GM12878 (cell line): Measurements from ENCODE around the gene PPP1R36. TPM values are rescaled to one million over a fixed set of nuclear protein-coding genes. Genes with fewer than 3 reads are reported as not detected.
A peak's percentile ranks its signal among the peaks of the same experiment; 100 is the strongest.

Source experiments
- ATAC-seq: fragments of 200-7000 bp; cut with Tn5 transposase; 3 replicates; pipeline ENCODE4 v1.9.1; 2020; ENCODE audit warnings: mild to moderate bottlenecking, moderate library complexity
- BruUV-seq: library from RNA; stranded (reverse); fragments of 400-500 nt; replicated peaks from 2 replicates; lab custom pipeline; 2021; lab: Mats Ljungman, UMichigan
- CTCF ChIA-PET: fragments of 300-600 bp; sonication (Branson Sonifier 250); formaldehyde crosslinking; extraction: SDS; loops from one replicate; lab custom pipeline; 2021; ENCODE audit warnings: inconsistent platforms; lab: Yijun Ruan, JAX
- POLR2A ChIA-PET: fragments of 350-600 bp; formaldehyde crosslinking; extraction: SDS; loops from one replicate; lab custom pipeline; 2021; ENCODE audit warnings: inconsistent platforms; lab: Charles Lee
- RAD21 ChIA-PET: fragments of 300-600 bp; sonication (Branson Sonifier 250); formaldehyde crosslinking; loops from one replicate; lab custom pipeline; 2023; ENCODE audit warnings: antibody characterized with exemption; ENCODE audit not compliant: unreplicated experiment; lab: Charles Lee
- SMC1A ChIA-PET: fragments of 300-600 bp; sonication (Branson Sonifier 250); formaldehyde crosslinking; loops from one replicate; lab custom pipeline; 2023; ENCODE audit not compliant: unreplicated experiment, uncharacterized antibody; lab: Charles Lee
- DNase-seq: peaks from one replicate; pipeline ENCODE4 v3.0.0-alpha.2; 2011; ENCODE audit warnings: low read depth, low spot score
- FAIRE-seq: peaks from 3 replicates; lab custom pipeline; 2011; peaks lifted over from hg19 to GRCh38; lab: Jason Lieb, UNC
- H2AFZ ChIP-seq: 2 replicates; pipeline ENCODE4 v1.6.0; 2011; ENCODE audit warnings: low read depth, low read length, control low read depth; ENCODE audit not compliant: control insufficient read depth
- H3K27ac ChIP-seq: 2 replicates; pipeline ENCODE4 v1.5.1; 2011; ENCODE audit warnings: control low read depth; ENCODE audit not compliant: control insufficient read depth, insufficient read depth
- H3K27me3 ChIP-seq, 2 experiments: replicated peaks in 1 of 2; 2 replicates each; pipeline versions ENCODE4 v1.6.0 to v1.6.1; 2011; ENCODE audit warnings: low read length in 1 of 2; ENCODE audit not compliant: control insufficient read depth in 2 of 2, insufficient read depth in 2 of 2
- H3K36me3 ChIP-seq, 2 experiments: 2 replicates each; pipeline ENCODE4 v1.5.1; 2011; ENCODE audit warnings: low read length in 1 of 2; ENCODE audit not compliant: control insufficient read depth in 2 of 2, insufficient read depth in 2 of 2
- H3K4me1 ChIP-seq: 2 replicates; pipeline ENCODE4 v1.6.1; 2011; ENCODE audit warnings: mild to moderate bottlenecking, low read length, moderate library complexity, mixed read lengths; ENCODE audit not compliant: control insufficient read depth, insufficient read depth
- H3K4me2 ChIP-seq: 2 replicates; pipeline ENCODE4 v1.6.0; 2011; ENCODE audit warnings: control low read depth; ENCODE audit not compliant: control insufficient read depth, insufficient read depth
- H3K4me3 ChIP-seq: fragments of 200-600 bp; sonication (generic); 2 replicates; pipeline ENCODE4 v1.5.1; 2016
- H3K79me2 ChIP-seq: 2 replicates; pipeline ENCODE4 v1.6.0; 2011; ENCODE audit warnings: low read length; ENCODE audit not compliant: control insufficient read depth, insufficient read depth
- H3K9ac ChIP-seq: 2 replicates; pipeline ENCODE4 v1.8.0; 2011; ENCODE audit warnings: low read length, control low read depth, mixed read lengths; ENCODE audit not compliant: control insufficient read depth, insufficient read depth
- H3K9me3 ChIP-seq: replicated peaks from 3 replicates; pipeline ENCODE4 v1.5.1; 2011; ENCODE audit warnings: mild to moderate bottlenecking, low read length; ENCODE audit not compliant: control insufficient read depth, insufficient read depth
- H4K20me1 ChIP-seq: 2 replicates; pipeline ENCODE4 v1.6.0; 2011; ENCODE audit not compliant: control insufficient read depth, insufficient read depth
- BRCA1 ChIP-seq: IDR thresholded peaks from 2 replicates; pipeline ENCODE4 v1.6.1; 2011; ENCODE audit warnings: low read depth, low read length, improper control_type of control experiment
- CHD4 ChIP-seq: fragments of 200-600 bp; sonication (generic); IDR thresholded peaks from 2 replicates; pipeline ENCODE4 v1.6.1; 2016; ENCODE audit warnings: mild to moderate bottlenecking
- CUX1 ChIP-seq: IDR thresholded peaks from 2 replicates; pipeline ENCODE4 v1.6.1; 2012; ENCODE audit warnings: improper control_type of control experiment, low read depth, low read length; ENCODE audit not compliant: insufficient replicate concordance
- MTA3 ChIP-seq: IDR thresholded peaks from 2 replicates; pipeline ENCODE4 v1.6.1; 2012; ENCODE audit warnings: low read length, inconsistent platforms, borderline replicate concordance
- PBX3 ChIP-seq: IDR thresholded peaks from 2 replicates; pipeline ENCODE4 v1.6.1; 2011; ENCODE audit warnings: mild to moderate bottlenecking, low read depth, low read length, moderate library complexity; ENCODE audit not compliant: insufficient replicate concordance
- POLR2AphosphoS2 ChIP-seq: IDR thresholded peaks from 2 replicates; pipeline ENCODE4 v1.6.1; 2011; ENCODE audit warnings: low read depth, mild to moderate bottlenecking, low read length, improper control_type of control experiment, moderate library complexity
- RBBP5 ChIP-seq: fragments of 200-600 bp; sonication (generic); conservative IDR thresholded peaks from 2 replicates; pipeline ENCODE4 v1.6.1; 2016
- SREBF2 ChIP-seq: IDR thresholded peaks from 2 replicates; pipeline ENCODE4 v1.6.1; 2012; ENCODE audit warnings: mild to moderate bottlenecking, low read length
- TCF3 ChIP-seq: IDR thresholded peaks from 2 replicates; pipeline ENCODE4 v1.6.1; 2012; ENCODE audit warnings: low read depth, mild to moderate bottlenecking, low read length, borderline replicate concordance; ENCODE audit not compliant: insufficient read depth
- ZNF384 ChIP-seq: IDR thresholded peaks from 2 replicates; pipeline ENCODE4 v1.6.1; 2012; ENCODE audit warnings: low read depth, mild to moderate bottlenecking, low read length, improper control_type of control experiment, borderline replicate concordance
- ZSCAN29 ChIP-seq: fragments of 450-650 bp; IDR thresholded peaks from 2 replicates; pipeline ENCODE4 v1.6.1; 2017; ENCODE audit warnings: mild to moderate bottlenecking, moderate library complexity
- WGBS: methylation state at CpG from one replicate; pipeline ENCODE4 v1.1.6; 2016; ENCODE audit warnings: low lambda C conversion rate; ENCODE audit not compliant: insufficient replicate concordance, insufficient coverage; ENCODE audit errors: missing lambda C conversion rate; 5-methylcytosine and 5-hydroxymethylcytosine counted together
- in situ Hi-C: fragments of 300-500 bp; cut with MboI; formaldehyde crosslinking; loops from 9 replicates; pipeline ENCODE4 v1.14.3; 2018; ENCODE audit warnings: mixed read lengths
- intact Hi-C: fragments of 100-400 bp; cut with micrococcal nuclease; formaldehyde crosslinking; loops from one replicate; pipeline ENCODE4 v1.14.2; 2022; ENCODE audit not compliant: unreplicated experiment
- polyA plus RNA-seq, 11 experiments: library from polyadenylated mRNA; depleted of rRNA in 4 of 11; unstranded in 6 of 11; stranded (reverse) in 5 of 11; fragments of >200 nt; fragmentation: Nextera tagmentation in 4 of 11; fragmentation: Illumina TruSeq in 1 of 11; extraction: Ambion mirVana in 4 of 11; extraction: Trizol in 1 of 11; gene quantifications; 1 replicate in 1 of 11; 2 replicates in 10 of 11; pipeline versions ENCODE4 v1.2.1 to v1.2.3, GENCODE V29; 2011 to 2016; ENCODE audit warnings: inconsistent platforms in 2 of 11, missing spikeins in 2 of 11, low read depth in 1 of 11
- total RNA-seq, 4 experiments: library from RNA; depleted of rRNA in 3 of 4; stranded (reverse); fragments of >200 nt in 3 of 4; fragmentation: Illumina TruSeq in 1 of 4; extraction: Trizol in 1 of 4; gene quantifications; 2 replicates each; pipeline versions ENCODE4 v1.2.1 to v1.2.3, GENCODE V29; 2013 to 2021
- TF ChIP-seq, protein P1 (sequence below): fragments of 450-650 bp; IDR thresholded peaks from 2 replicates; pipeline ENCODE4 v1.6.1; 2017; ENCODE audit warnings: mild to moderate bottlenecking

The PPP1R36 gene
- total and polyA plus RNA-seq, 10 of the 15 experiments (the other 5 are each of a cell fraction or from before 2014, with no cell fraction given): 0.12 to 0.13 TPM; not detected in 8

- TF ChIP-seq, protein P1, sequence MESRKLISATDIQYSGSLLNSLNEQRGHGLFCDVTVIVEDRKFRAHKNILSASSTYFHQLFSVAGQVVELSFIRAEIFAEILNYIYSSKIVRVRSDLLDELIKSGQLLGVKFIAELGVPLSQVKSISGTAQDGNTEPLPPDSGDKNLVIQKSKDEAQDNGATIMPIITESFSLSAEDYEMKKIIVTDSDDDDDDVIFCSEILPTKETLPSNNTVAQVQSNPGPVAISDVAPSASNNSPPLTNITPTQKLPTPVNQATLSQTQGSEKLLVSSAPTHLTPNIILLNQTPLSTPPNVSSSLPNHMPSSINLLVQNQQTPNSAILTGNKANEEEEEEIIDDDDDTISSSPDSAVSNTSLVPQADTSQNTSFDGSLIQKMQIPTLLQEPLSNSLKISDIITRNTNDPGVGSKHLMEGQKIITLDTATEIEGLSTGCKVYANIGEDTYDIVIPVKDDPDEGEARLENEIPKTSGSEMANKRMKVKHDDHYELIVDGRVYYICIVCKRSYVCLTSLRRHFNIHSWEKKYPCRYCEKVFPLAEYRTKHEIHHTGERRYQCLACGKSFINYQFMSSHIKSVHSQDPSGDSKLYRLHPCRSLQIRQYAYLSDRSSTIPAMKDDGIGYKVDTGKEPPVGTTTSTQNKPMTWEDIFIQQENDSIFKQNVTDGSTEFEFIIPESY: no peak
- TF ChIP-seq BRCA1 (no peak), MTA3 (peak; percentile 78; the same call in 1 of the 2 replicates), CHD4 (no peak), ZNF384 (no peak)
Observed at GRCh38 chr14:64502887-64503433, 46.8 kb upstream of the PPP1R36 start (continued).

GRCh38 chr14:64503434-64504309 is 46.1 kb upstream of the PPP1R36 start, which contains the start of gene ZBTB25:
Gene ZBTB25, minus strand, starts transcription at chr14:64503838. Its CDS starts 13,305 bp downstream, at chr14:64490533.
- no peak for FAIRE-seq
- peak; percentile 80 for TF ChIP-seq POLR2AphosphoS2
- no peak for TF ChIP-seq SREBF2
- no peak for TF ChIP-seq PBX3
- TF ChIP-seq ZSCAN29: no peak
- no peak for TF ChIP-seq CUX1
- peak; percentile 11; the same call in 1 of the 2 replicates for TF ChIP-seq TCF3
- TF ChIP-seq RBBP5: no peak

More at GRCh38 chr14:64503434-64504309, 46.1 kb upstream of the PPP1R36 start, which contains the start of gene ZBTB25:
- SMC1A ChIA-PET: interaction anchor here (1.1 to 3.6 kb wide), 7 partner anchors 7 to 112 kb away, joined by 3 to 29 read pairs (median 8); partner anchors contain the start of gene AKAP5
- no peaks in the 10 kb centered on the region for H3K27me3 ChIP-seq
- peaks cover 6% of the 10 kb centered on the region for H3K4me1 ChIP-seq
- H3K27ac ChIP-seq: peak within 1 kb of the TSS; percentile 98
- POLR2A ChIA-PET: interaction anchor here (1.1 to 2.7 kb wide), 6 partner anchors 13 to 116 kb away, joined by 3 to 14 read pairs (median 6); partner anchors contain the start of gene MTHFD1
- H3K9me3 ChIP-seq: no peaks in the 10 kb centered on the region
- no peaks in the 10 kb centered on the region for H3K36me3 ChIP-seq
- RAD21 ChIA-PET: interaction anchor here (0.9 to 2.9 kb wide), 10 partner anchors 7 to 151 kb away, joined by 3 to 12 read pairs (median 6); partner anchors contain the start of gene MTHFD1
- H4K20me1 ChIP-seq: no peaks in the 10 kb centered on the region
- H3K4me3 ChIP-seq: peak within 1 kb of the TSS; percentile 91
- H3K4me2 ChIP-seq: peak within 1 kb of the TSS; percentile 70
- H3K9ac ChIP-seq: peak within 1 kb of the TSS; percentile 97
- no TSS peak for BruUV-seq
- in situ Hi-C loops: no loop called here
- CTCF ChIA-PET: interaction anchor here (0.8 to 3.5 kb wide), 7 partner anchors 7 to 133 kb away, joined by 3 to 37 read pairs (median 4); partner anchors contain the start of gene HSPA2
- under 1% methylated on average over 54 of the region's 87 CpGs for WGBS
- peak; percentile 71 for ATAC-seq
- peak within 1 kb of the TSS; percentile 53 for H2AFZ ChIP-seq
- DNase-seq: peak; percentile 83
- peaks cover 96% of the 10 kb centered on the region for H3K79me2 ChIP-seq
- intact Hi-C loops: loop anchor here (2.0 kb wide), 3 partner anchors 25 to 115 kb away; partner anchors contain the start of genes HSPA2 and MTHFD1
